WTC11 (cell line): ENCODE results near the gene DYNLRB2. TPM values are rescaled to one million over a fixed set of nuclear protein-coding genes. Genes with fewer than 3 reads are reported as not detected.

Experiments used
- ATAC-seq: fragments of 200-7000 bp; cut with Tn5 transposase; 2 replicates; pipeline ENCODE4 v1.10.0; 2021; ENCODE audit warnings: mild to moderate bottlenecking, moderate library complexity
- CTCF ChIA-PET: fragments of 300-600 bp; sonication (Branson Sonifier 250); formaldehyde crosslinking; loops from one replicate; lab custom pipeline; 2021; ENCODE audit warnings: antibody characterized with exemption; lab: Charles Lee
- POLR2A ChIA-PET: fragments of 350-600 bp; sonication (Branson Sonifier 250); formaldehyde crosslinking; loops from one replicate; lab custom pipeline; 2021; ENCODE audit warnings: antibody characterized with exemption; lab: Charles Lee
- DNase-seq: peaks from one replicate; pipeline ENCODE4 v3.0.0; 2021; ENCODE audit warnings: low spot score
- H3K27ac Mint-ChIP-seq: 2 replicates; pipeline ENCODE4 v1.8.0; 2021; ENCODE audit warnings: mixed read lengths
- H3K27me3 Mint-ChIP-seq: 2 replicates; pipeline ENCODE4 v1.8.0; 2021; ENCODE audit warnings: low read depth, mild to moderate bottlenecking, moderate library complexity, mixed read lengths
- H3K36me3 Mint-ChIP-seq: 2 replicates; pipeline ENCODE4 v1.8.0; 2021; ENCODE audit warnings: mixed read lengths
- H3K4me1 Mint-ChIP-seq: 2 replicates; pipeline ENCODE4 v1.8.0; 2022; ENCODE audit warnings: mixed read lengths
- H3K4me3 Mint-ChIP-seq: 2 replicates; pipeline ENCODE4 v1.8.0; 2021; ENCODE audit warnings: mild to moderate bottlenecking, moderate library complexity, mixed read lengths
- H3K9me3 Mint-ChIP-seq: 2 replicates; pipeline ENCODE4 v1.8.0; 2021; ENCODE audit warnings: mixed read lengths
- CREB1 ChIP-seq: sonication (generic); formaldehyde crosslinking; IDR thresholded peaks from 2 replicates; pipeline ENCODE4 v1.8.0; 2023; ENCODE audit warnings: mild to moderate bottlenecking, missing genetic modification reagents
- FOXK1 ChIP-seq: sonication (generic); formaldehyde crosslinking; IDR thresholded peaks from 2 replicates; pipeline ENCODE4 v1.8.0; 2022; ENCODE audit warnings: mild to moderate bottlenecking, moderate library complexity, missing genetic modification reagents
- GABPB1 ChIP-seq: sonication (generic); formaldehyde crosslinking; IDR thresholded peaks from 2 replicates; pipeline ENCODE4 v1.8.1; 2023; ENCODE audit warnings: mild to moderate bottlenecking, missing genetic modification reagents
- NFYB ChIP-seq: sonication (generic); formaldehyde crosslinking; conservative IDR thresholded peaks from 2 replicates; pipeline ENCODE4 v1.8.0; 2022; ENCODE audit warnings: low read depth, missing genetic modification reagents
- NR1H2 ChIP-seq: sonication (generic); formaldehyde crosslinking; IDR thresholded peaks from 2 replicates; pipeline ENCODE4 v1.9.0; 2021; ENCODE audit warnings: mild to moderate bottlenecking, moderate library complexity, missing genetic modification reagents
- PRDM15 ChIP-seq: sonication (generic); formaldehyde crosslinking; IDR thresholded peaks from 2 replicates; pipeline ENCODE4 v1.8.0; 2022; ENCODE audit warnings: missing genetic modification reagents
- PRRX2 ChIP-seq: fragments of 250-450 bp; sonication (Bioruptor Pico); IDR thresholded peaks from 2 replicates; pipeline ENCODE4 v1.8.0; 2021; ENCODE audit warnings: mild to moderate bottlenecking
- ZNF121 ChIP-seq: sonication (generic); formaldehyde crosslinking; IDR thresholded peaks from 2 replicates; pipeline ENCODE4 v1.8.0; 2023; ENCODE audit warnings: missing genetic modification reagents
- total RNA-seq: library from RNA; stranded (reverse); gene quantifications from 3 replicates; pipeline ENCODE4 v1.2.3, GENCODE V29; 2021
- TF ChIP-seq, protein P1 (sequence below): fragments of 250-450 bp; sonication (Bioruptor Pico); conservative IDR thresholded peaks from 2 replicates; pipeline ENCODE4 v1.9.0; 2021; ENCODE audit warnings: mild to moderate bottlenecking
- TF ChIP-seq, protein P2 (sequence below): sonication (generic); formaldehyde crosslinking; IDR thresholded peaks from 2 replicates; pipeline ENCODE4 v1.8.1; 2023; ENCODE audit warnings: mild to moderate bottlenecking, missing genetic modification reagents, moderate library complexity
- TF ChIP-seq, protein P3 (sequence below): sonication (generic); formaldehyde crosslinking; IDR thresholded peaks from 2 replicates; pipeline ENCODE4 v1.8.0; 2023; ENCODE audit warnings: mild to moderate bottlenecking, missing genetic modification reagents
- TF ChIP-seq, protein P4 (sequence below): sonication (generic); formaldehyde crosslinking; IDR thresholded peaks from 2 replicates; pipeline ENCODE4 v1.8.0; 2022; ENCODE audit warnings: mild to moderate bottlenecking, missing genetic modification reagents

DYNLRB2 gene
- total RNA-seq, 1 experiment from 2014 or later = not detected

- TF ChIP-seq PRDM15 (no peak), PRRX2 (CRISPR knock-in tag) (no peak)
These were observed 50.5 kb downstream of the DYNLRB2 start (continued) for GRCh38 chr16:80591071-80591915.

GRCh38 chr16:80592273-80592672, 51.5 kb downstream of the DYNLRB2 start:
- peaks cover 48% of the 10 kb centered on the region for H3K9me3 Mint-ChIP-seq
- DNase-seq (no peak), ATAC-seq (no peak)
- TF ChIP-seq FOXK1 (CRISPR knock-in tag) = no peak
- TF ChIP-seq, protein P1, sequence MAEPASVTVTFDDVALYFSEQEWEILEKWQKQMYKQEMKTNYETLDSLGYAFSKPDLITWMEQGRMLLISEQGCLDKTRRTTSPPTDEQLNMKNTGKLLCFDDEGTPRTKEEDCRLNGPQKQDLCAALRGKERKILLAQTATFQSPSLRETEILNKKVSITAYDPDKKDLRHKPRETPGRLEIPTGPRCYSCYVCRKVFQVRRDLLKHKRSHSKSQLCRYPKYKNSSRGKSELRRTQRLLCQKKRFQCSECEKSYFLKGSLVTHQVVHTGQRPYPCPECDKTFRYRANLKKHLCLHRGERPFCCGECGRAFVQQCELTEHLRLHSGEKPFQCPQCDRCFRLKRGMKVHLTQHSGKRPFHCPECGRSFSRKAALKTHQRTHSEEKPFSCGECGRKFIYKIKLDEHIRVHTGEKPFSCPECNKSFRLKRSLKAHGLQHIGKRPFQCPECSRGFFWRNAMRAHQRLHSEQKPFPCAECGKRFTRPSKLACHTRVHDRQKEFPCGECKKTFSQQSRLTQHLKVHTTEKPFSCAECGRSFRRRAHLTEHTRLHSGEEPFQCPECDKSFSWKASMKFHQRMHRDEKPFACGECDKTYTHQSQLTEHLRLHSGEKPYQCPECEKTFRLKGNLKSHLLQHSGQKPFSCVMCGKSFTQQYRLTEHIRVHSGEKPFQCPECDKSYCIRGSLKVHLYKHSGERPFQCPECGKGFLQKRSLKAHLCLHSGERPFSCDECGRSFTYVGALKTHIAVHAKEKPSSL = no peak
- TF ChIP-seq, protein P2, sequence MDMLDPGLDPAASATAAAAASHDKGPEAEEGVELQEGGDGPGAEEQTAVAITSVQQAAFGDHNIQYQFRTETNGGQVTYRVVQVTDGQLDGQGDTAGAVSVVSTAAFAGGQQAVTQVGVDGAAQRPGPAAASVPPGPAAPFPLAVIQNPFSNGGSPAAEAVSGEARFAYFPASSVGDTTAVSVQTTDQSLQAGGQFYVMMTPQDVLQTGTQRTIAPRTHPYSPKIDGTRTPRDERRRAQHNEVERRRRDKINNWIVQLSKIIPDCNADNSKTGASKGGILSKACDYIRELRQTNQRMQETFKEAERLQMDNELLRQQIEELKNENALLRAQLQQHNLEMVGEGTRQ (CRISPR knock-in tag) = no peak
- TF ChIP-seq, protein P3, sequence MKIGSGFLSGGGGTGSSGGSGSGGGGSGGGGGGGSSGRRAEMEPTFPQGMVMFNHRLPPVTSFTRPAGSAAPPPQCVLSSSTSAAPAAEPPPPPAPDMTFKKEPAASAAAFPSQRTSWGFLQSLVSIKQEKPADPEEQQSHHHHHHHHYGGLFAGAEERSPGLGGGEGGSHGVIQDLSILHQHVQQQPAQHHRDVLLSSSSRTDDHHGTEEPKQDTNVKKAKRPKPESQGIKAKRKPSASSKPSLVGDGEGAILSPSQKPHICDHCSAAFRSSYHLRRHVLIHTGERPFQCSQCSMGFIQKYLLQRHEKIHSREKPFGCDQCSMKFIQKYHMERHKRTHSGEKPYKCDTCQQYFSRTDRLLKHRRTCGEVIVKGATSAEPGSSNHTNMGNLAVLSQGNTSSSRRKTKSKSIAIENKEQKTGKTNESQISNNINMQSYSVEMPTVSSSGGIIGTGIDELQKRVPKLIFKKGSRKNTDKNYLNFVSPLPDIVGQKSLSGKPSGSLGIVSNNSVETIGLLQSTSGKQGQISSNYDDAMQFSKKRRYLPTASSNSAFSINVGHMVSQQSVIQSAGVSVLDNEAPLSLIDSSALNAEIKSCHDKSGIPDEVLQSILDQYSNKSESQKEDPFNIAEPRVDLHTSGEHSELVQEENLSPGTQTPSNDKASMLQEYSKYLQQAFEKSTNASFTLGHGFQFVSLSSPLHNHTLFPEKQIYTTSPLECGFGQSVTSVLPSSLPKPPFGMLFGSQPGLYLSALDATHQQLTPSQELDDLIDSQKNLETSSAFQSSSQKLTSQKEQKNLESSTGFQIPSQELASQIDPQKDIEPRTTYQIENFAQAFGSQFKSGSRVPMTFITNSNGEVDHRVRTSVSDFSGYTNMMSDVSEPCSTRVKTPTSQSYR (CRISPR knock-in tag) = no peak
- no peak for TF ChIP-seq CREB1 (CRISPR knock-in tag)
- TF ChIP-seq, protein P4, sequence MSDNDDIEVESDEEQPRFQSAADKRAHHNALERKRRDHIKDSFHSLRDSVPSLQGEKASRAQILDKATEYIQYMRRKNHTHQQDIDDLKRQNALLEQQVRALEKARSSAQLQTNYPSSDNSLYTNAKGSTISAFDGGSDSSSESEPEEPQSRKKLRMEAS (CRISPR knock-in tag) = no peak
- POLR2A ChIA-PET = no interaction called here
- H3K36me3 Mint-ChIP-seq = no peaks in the 10 kb centered on the region
- no peak overlapping the region for H3K4me3 Mint-ChIP-seq
- no peak overlapping the region for H3K27ac Mint-ChIP-seq
- CTCF ChIA-PET = no interaction called here
- no peaks in the 10 kb centered on the region for H3K4me1 Mint-ChIP-seq
- H3K27me3 Mint-ChIP-seq = no peaks in the 10 kb centered on the region; the same call in 1 of the 2 replicates

GRCh38 chr16:80594756-80595155, 54.0 kb downstream of the DYNLRB2 start:
- H3K4me3 Mint-ChIP-seq = no peak overlapping the region
- peaks cover 44% of the 10 kb centered on the region for H3K9me3 Mint-ChIP-seq
- DNase-seq (no peak), ATAC-seq (no peak)
- no peaks in the 10 kb centered on the region; the same call in 1 of the 2 replicates for H3K27me3 Mint-ChIP-seq
- ChIA-PET CTCF (no interaction called here), POLR2A (no interaction called here)
- H3K27ac Mint-ChIP-seq = no peak overlapping the region
- TF ChIP-seq NR1H2 (CRISPR knock-in tag) = no peak
- TF ChIP-seq NFYB = no peak
- no peak for TF ChIP-seq GABPB1
- TF ChIP-seq ZNF121 = no peak
- no peaks in the 10 kb centered on the region for H3K4me1 Mint-ChIP-seq
- H3K36me3 Mint-ChIP-seq = no peaks in the 10 kb centered on the region
